Smooth muscle cell (in vitro differentiated cells): Measurements from ENCODE around the gene BCL6B. TPM values are rescaled to one million over a fixed set of nuclear protein-coding genes. Genes with fewer than 3 reads are reported as not detected.

Source experiments
- DNase-seq: peaks from one replicate; lab custom pipeline; 2025; ENCODE audit not compliant: unreplicated experiment; lab: John Stamatoyannopoulos, UW
- H2AFZ ChIP-seq: fragments of 200-600 bp; sonication (generic); 2 replicates; pipeline ENCODE4 v1.6.0; 2016; ENCODE audit warnings: antibody characterized with exemption, low read depth, mild to moderate bottlenecking
- H3F3A ChIP-seq: fragments of 200-600 bp; sonication (generic); 2 replicates; pipeline ENCODE4 v1.6.0; 2017; ENCODE audit warnings: antibody characterized with exemption, low read depth
- H3K27ac ChIP-seq: fragments of 200-600 bp; sonication (generic); 2 replicates; pipeline ENCODE4 v1.5.1; 2016; ENCODE audit warnings: low read depth, mild to moderate bottlenecking
- H3K27me3 ChIP-seq: fragments of 200-600 bp; sonication (generic); 2 replicates; pipeline ENCODE4 v1.6.1; 2016; ENCODE audit warnings: low read depth, mild to moderate bottlenecking
- H3K36me3 ChIP-seq: fragments of 200-600 bp; sonication (generic); 2 replicates; pipeline ENCODE4 v1.5.1; 2016; ENCODE audit warnings: low read depth
- H3K4me1 ChIP-seq: fragments of 200-600 bp; sonication (generic); 2 replicates; pipeline ENCODE4 v1.5.1; 2016; ENCODE audit warnings: low read depth
- H3K4me2 ChIP-seq: fragments of 200-600 bp; sonication (generic); 2 replicates; pipeline ENCODE4 v1.6.0; 2016; ENCODE audit warnings: mild to moderate bottlenecking
- H3K4me3 ChIP-seq: fragments of 200-600 bp; sonication (generic); 2 replicates; pipeline ENCODE4 v1.5.1; 2016; ENCODE audit warnings: mild to moderate bottlenecking
- H3K79me2 ChIP-seq: fragments of 200-600 bp; sonication (generic); 2 replicates; pipeline ENCODE4 v1.6.0; 2016; ENCODE audit warnings: low read depth, mild to moderate bottlenecking
- H3K9ac ChIP-seq: fragments of 200-600 bp; sonication (generic); 2 replicates; pipeline ENCODE4 v1.6.0; 2016; ENCODE audit warnings: low read depth
- H3K9me3 ChIP-seq: fragments of 200-600 bp; sonication (generic); replicated peaks from 2 replicates; pipeline ENCODE4 v1.5.1; 2016; ENCODE audit warnings: low read depth
- H4K20me1 ChIP-seq: fragments of 200-600 bp; sonication (generic); 2 replicates; pipeline ENCODE4 v1.6.0; 2016; ENCODE audit warnings: low read depth
- WGBS: methylation state at CpG from one replicate; pipeline ENCODE4 v1.1.7; 2016; ENCODE audit warnings: low lambda C conversion rate; 5-methylcytosine and 5-hydroxymethylcytosine counted together
- polyA plus RNA-seq: library from polyadenylated mRNA; unstranded; fragments of >200 nt; fragmentation: Nextera tagmentation; extraction: Ambion mirVana; gene quantifications from 2 replicates; pipeline ENCODE4 v1.2.1, GENCODE V29; 2016
- total RNA-seq: library from RNA; depleted of rRNA; stranded (reverse); fragments of >200 nt; gene quantifications from 2 replicates; pipeline ENCODE4 v1.2.3, GENCODE V29; 2014
- TF ChIP-seq, protein P1 (sequence below): fragments of 200-600 bp; sonication (generic); IDR thresholded peaks from 2 replicates; pipeline ENCODE4 v1.5.1; 2017; ENCODE audit warnings: borderline replicate concordance, mild to moderate bottlenecking, antibody characterized with exemption; ENCODE audit not compliant: insufficient read depth, poor library complexity, severe bottlenecking

The BCL6B gene
- total and polyA plus RNA-seq, 2 experiments from 2014 or later: not detected

DNA sequence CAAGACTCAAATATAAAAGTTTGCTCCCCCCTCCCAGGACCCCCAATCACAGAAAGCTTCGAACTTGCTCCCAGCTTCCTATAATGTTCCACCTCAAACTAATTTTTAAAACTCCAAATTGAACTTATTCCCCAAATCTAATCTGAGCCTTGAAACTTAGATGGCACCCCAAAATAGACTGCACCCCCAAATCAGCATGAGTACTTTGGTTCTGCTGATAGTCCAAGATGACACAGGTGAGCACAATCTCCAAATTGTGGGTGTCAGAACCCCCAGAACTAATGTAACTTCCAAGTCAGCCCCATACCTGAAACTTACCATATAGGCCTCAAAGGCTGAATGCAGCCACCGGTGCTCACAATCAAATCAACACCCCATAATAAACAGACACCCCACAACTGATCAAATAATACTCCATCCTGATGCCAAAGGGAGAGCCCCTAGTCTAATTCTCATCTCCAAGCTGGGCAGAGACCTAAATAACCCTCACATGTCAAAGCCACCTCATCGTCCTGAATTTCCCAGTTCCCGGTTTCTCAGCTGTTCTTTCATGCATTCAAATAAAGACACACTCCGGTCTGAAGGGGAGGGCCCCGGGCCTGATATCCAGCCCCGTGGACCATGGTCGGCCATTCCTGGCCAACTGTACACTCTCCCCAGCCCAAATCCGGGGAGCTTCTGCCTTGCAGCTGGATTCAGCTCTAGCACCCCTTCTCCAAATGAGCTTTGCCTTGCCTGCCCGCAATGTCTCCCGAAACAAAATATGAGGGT, 1.8 kb upstream of the BCL6B start:
- Histone ChIP-seq H3K4me2 (peak overlapping the region; percentile 86), H4K20me1 (no peaks in the 10 kb centered on the region), H3K4me1 (peaks cover 7% of the 10 kb centered on the region), H3K79me2 (no peaks in the 10 kb centered on the region), H3K9me3 (no peaks in the 10 kb centered on the region), H3K27ac (no peak overlapping the region), H2AFZ (peak overlapping the region; percentile 80), H3K9ac (no peak overlapping the region), H3K4me3 (no peak overlapping the region), H3K36me3 (no peaks in the 10 kb centered on the region), H3K27me3 (peaks cover 15% of the 10 kb centered on the region), H3F3A (peaks cover 4% of the 10 kb centered on the region)
- no peak for DNase-seq
- 85% methylated on average over 11 of the region's 11 CpGs for WGBS
- TF ChIP-seq, protein P1, sequence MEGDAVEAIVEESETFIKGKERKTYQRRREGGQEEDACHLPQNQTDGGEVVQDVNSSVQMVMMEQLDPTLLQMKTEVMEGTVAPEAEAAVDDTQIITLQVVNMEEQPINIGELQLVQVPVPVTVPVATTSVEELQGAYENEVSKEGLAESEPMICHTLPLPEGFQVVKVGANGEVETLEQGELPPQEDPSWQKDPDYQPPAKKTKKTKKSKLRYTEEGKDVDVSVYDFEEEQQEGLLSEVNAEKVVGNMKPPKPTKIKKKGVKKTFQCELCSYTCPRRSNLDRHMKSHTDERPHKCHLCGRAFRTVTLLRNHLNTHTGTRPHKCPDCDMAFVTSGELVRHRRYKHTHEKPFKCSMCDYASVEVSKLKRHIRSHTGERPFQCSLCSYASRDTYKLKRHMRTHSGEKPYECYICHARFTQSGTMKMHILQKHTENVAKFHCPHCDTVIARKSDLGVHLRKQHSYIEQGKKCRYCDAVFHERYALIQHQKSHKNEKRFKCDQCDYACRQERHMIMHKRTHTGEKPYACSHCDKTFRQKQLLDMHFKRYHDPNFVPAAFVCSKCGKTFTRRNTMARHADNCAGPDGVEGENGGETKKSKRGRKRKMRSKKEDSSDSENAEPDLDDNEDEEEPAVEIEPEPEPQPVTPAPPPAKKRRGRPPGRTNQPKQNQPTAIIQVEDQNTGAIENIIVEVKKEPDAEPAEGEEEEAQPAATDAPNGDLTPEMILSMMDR: no peak

DNA sequence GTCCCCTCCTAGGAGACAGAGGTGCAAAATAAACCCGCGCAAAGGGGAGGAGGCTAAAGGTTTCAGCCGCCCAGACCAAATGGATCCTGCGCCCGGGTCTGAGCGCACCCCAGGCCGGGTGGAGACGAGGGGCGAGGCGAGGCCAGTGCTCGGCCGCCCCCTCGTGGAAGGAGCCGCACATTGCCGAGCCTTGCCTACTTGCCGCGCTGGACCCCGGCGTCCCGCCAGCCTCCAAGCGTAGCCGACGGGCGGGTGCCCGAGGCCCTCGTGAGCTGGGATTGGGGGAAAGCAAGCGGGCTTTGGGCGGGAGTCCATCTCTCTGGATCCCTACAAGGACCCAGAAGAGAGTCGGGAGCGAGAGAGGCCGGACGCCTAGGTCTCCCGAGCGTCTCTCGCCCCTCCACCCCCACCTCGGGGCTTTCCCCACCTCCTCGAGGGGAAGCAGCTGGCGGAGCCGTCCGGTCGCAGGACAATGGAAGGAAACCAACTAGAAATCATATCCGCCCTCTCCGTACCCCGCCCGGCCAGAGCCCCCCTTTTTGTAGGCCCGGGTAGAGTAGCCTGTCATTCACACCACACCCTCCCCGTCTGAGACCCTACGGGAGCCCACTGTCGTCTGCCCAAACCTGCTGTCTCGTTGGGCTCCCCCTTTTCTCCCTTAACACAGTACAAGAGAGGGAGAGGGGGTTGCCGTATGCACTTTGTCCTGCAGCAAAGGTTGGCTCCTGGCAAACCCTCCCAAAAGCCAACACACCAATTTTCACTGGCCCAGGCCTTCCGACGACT, 664 bp upstream of the BCL6B start:
- Histone ChIP-seq H3K79me2 (no peaks in the 10 kb centered on the region), H3K9me3 (no peaks in the 10 kb centered on the region), H3K4me1 (peaks cover 7% of the 10 kb centered on the region), H3K27ac (no peak overlapping the region), H2AFZ (peak overlapping the region; percentile 80), H3F3A (peaks cover 4% of the 10 kb centered on the region), H3K36me3 (no peaks in the 10 kb centered on the region), H3K4me3 (peak overlapping the region; percentile 30), H3K27me3 (peaks cover 15% of the 10 kb centered on the region), H4K20me1 (no peaks in the 10 kb centered on the region), H3K9ac (peak overlapping the region; percentile 8), H3K4me2 (peak overlapping the region; percentile 86)
- 12% methylated on average over 48 of the region's 53 CpGs for WGBS
- TF ChIP-seq, protein P1: peak; percentile 90
- DNase-seq: peak; percentile 48

DNA sequence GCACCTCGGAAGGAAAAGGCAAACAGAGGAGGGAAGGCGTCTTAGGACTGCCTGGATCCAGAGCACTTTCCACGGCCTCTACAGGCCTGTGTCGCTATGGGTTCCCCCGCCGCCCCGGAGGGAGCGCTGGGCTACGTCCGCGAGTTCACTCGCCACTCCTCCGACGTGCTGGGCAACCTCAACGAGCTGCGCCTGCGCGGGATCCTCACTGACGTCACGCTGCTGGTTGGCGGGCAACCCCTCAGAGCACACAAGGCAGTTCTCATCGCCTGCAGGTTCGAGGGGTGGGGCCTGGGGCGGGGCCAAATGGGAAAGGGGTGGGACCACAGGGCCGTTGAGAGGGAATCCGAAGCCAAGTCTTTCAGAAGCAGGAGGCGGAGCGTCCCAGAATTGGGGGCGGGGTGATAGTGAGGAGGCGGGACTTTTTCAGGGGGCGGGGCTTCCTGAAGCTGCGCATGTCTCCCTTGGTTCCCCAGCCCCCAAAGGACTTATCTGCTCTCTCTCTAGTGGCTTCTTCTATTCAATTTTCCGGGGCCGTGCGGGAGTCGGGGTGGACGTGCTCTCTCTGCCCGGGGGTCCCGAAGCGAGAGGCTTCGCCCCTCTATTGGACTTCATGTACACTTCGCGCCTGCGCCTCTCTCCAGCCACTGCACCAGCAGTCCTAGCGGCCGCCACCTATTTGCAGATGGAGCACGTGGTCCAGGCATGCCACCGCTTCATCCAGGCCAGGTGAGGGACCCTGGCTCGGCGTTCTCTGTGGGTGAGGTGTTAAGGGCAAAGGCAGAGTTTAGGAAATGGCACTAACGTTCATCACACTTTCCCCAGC, 939 bp downstream of the BCL6B start:
- Histone ChIP-seq H3K4me3 (peak overlapping the region; percentile 31), H2AFZ (peak overlapping the region; percentile 36), H3K9me3 (no peaks in the 10 kb centered on the region), H3K79me2 (no peaks in the 10 kb centered on the region), H3K4me1 (peaks cover 7% of the 10 kb centered on the region), H3K9ac (no peak overlapping the region), H3F3A (peaks cover 4% of the 10 kb centered on the region), H4K20me1 (no peaks in the 10 kb centered on the region), H3K27me3 (peaks cover 15% of the 10 kb centered on the region), H3K36me3 (no peaks in the 10 kb centered on the region), H3K27ac (no peak overlapping the region), H3K4me2 (peak overlapping the region; percentile 86)
- TF ChIP-seq, protein P1: no peak
- peak; percentile 63 for DNase-seq
- 43% methylated on average over 42 of the region's 51 CpGs for WGBS
